ENCODE results near the gene ITPKC.
A peak's percentile ranks its signal among the peaks of the same experiment; 100 is the strongest.
"Not testable (repeated sequence)": the region's sequence is repeated elsewhere in the genome, so short reads cannot be mapped to it uniquely, and the experiment has no call there.

The ITPKC gene

DNA sequence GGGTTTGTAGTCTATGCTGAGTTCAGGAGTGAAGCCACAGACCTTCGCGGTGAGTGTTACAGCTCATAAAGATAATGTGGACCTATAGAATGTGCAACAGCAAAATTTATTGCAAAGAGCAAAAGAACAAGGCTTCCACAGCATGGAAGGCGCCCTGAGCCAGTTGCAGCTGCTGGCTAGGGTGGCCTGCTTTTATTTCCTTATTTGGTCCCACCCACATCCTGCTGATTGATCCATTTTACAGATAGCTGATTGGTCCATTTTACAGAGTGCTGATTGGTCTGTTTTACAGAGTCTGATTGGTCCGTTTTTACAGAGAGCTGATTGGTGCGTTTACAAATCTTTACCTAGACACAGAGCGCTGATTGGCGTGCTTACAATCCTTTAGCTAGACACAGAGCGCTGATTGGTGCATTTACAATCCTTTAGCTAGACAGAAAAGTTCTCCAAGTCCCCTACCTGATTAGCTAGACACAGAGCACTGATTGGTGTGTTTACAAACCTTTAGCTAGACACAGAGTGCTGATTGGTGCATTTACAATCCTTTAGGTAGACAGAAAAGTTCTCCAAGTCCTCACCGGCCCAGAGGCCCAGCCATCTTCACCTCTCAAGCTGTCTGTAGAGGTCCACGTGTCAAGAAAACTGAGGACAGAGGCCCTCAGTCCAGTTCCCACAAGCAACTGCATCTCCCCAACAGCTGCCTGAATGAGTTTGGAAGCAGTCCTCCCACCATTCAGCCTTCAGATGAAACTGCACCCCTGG, 54.4 kb downstream of the ITPKC start:
- DNase-seq: not testable (repeated sequence)

DNA sequence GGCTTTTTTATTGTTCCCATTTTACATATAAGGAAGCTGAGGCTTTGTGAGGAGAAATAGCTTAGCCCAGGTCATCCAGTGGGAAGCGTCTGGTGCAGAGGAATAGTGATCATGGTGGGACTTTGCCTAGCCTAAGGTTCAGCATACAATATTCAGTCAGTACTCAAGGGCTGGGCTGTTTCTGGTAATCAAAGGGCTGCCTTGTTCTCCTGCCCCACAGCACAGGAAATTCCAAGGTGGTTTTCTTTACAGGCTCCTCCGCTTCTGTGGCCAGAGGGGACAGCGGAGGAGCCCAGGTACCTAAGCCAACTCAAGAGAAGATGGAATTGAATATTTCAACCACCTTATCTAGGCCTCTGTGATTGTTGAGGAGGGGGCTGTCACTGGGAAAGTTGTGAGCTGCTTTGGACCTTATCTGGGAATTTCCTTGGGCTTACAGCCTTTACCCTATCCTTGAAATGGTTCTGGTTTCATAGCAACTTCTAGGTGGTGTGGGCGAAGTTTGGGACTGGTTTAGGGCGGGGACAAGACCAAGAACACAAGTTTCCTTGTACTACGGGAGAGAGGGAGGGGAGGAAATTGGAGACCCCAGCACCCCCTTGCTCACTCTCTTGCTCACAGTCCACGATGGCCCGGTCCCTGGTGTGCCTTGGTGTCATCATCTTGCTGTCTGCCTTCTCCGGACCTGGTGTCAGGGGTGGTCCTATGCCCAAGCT, 58.2 kb downstream of the ITPKC start, which contains the start of gene MIA:
TSS of gene MIA (plus strand) at position 606 of the 716 bp plus-strand sequence. CDS start at position 628, 22 bp downstream.
- DNase-seq: no peak

DNA sequence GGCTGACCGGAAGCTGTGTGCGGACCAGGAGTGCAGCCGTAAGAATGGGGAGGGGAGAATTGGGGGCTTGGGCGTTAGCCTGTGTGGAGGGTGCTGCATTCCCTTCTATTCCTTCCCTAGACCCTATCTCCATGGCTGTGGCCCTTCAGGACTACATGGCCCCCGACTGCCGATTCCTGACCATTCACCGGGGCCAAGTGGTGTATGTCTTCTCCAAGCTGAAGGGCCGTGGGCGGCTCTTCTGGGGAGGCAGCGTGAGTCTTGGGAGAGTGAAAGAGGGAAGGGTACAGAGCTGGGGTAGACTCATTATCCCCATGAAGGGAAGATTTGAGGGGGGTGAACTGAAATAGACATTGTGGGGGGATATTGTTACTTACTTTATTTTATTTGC, 58.7 kb downstream of the ITPKC start:
- no peak for DNase-seq

DNA sequence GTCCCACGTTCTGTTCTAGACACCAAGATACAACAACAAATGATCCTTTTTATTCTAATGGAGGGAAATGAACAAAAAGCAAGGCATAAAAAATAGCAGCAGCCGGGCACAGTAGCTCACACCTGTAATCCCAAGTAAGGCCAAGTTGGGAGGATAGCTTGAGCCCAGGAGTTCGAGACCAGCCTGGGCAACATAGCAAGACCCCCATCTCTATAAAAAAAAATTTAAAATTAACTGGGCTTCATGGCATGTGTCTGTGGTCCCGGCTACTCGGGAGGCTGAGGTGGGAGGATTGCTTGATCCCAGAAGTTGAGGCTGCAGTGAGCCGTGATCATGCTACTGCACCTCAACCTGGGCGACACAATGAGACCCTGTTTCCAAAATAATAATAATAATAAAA, 59.5 kb downstream of the ITPKC start:
- DNase-seq: no peak

DNA sequence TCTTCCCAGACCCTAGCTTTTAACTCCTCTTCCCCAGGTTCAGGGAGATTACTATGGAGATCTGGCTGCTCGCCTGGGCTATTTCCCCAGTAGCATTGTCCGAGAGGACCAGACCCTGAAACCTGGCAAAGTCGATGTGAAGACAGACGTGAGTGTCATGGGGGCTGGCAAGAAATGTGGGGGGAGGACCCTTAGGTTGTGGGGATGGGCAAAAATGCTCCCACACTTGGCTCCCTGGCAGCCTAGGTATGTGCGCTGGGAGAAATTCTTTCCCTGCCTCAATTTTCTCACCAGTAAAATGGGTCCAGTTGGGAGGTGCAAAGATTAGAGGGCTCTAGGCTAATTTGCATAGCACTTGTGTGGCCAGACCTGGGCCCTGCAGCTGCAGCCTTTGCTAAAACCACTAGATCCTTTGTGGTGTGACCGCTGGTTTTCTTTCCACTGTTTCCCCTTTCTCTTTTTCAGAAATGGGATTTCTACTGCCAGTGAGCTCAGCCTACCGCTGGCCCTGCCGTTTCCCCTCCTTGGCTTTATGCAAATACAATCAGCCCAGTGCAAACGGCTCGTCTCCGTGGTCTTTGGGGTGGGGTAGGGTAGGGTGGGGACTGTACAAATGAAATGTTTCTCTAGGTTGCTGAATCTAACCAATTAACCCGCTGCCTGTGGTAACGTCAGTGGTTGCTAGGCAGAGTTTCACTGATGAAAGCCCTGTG, 60.2 kb downstream of the ITPKC start:
- DNase-seq: peak; percentile 88 to 92

DNA sequence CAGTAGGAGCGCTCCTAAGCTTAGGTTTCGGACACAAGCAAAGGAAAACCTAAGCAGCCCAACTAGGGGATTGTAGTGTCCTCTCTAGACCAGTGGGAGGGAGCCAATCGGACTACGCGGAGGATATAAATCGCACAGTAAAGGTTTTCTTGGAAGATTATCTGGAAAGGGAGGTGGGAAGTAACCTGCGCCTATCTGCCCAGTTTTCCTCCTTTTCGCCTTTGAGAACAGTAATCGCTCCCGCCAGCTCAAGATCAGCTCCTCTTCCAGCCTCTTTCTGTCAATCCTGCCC, 60.7 kb downstream of the ITPKC start:
- no peak for DNase-seq

DNA sequence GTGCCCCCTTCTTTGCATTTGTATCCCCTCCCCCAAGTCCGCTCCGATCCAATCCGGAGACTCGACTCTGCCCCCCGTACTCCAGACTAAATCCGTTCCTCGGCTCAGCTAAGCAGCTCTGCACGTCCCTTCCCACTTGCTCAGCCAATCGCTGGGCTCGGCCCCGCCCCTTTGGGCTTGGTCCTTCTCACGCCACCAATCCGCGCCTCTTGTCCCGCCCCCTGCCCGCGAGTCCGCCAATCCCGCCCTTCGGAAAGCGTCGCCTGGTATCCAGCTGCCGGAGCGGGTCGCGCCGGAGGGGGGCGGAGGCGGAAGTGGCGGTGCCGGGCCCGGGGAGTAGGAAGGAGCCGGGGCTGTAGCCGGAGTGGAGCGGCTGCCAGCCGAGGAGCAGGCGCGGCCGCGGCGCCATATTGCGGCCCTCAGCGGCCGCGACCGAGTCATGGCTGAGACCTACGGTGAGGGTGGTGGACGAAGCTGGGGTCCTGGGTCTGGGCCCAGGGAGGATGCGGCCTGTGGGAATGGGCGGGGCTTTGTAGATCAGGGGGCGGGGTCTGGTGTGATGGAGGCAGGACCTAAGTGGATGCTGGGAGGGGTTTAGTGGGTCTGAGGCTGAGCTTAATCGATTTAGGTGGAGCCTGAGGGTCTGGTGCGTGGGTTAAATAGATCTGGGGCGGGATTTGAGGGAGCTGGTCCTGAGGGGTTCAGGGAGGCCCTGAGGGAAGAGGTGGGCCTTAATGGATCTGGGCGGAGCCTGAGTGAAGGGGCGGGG, 61.2 kb downstream of the ITPKC start, which contains the start of gene RAB4B:
TSS of gene RAB4B (plus strand) at position 311 of the 769 bp plus-strand sequence. CDS start at position 440, 129 bp downstream.
- peak; percentile 99 for DNase-seq

DNA sequence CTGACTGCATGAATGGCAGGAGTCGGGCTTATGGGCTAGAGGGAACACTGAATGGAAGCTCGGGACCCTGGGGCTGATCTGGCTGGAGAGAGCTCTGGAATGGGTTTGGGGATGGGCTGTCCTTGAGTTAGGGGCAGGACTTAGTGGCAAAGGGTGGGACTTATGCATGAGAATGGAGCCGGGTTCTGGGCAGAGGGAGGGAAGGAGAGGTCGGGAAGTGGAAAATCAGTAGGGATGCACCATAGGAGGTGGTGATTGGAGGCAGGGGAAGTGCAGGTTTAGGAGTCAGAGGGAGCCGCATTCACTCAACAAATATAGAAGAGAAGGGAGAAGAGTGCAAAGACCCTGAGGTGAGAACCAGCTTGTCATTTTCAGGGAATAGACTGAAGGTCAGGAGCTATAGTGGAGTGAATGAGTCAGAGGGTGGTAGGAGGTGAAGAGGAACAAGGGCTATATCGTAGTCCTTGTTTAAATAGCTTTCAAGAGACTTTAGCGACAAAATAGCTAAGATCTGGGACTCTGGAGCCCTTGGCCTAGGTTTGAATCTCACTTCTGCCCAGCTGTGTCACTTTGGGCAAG, 61.9 kb downstream of the ITPKC start:
- no peak for DNase-seq

DNA sequence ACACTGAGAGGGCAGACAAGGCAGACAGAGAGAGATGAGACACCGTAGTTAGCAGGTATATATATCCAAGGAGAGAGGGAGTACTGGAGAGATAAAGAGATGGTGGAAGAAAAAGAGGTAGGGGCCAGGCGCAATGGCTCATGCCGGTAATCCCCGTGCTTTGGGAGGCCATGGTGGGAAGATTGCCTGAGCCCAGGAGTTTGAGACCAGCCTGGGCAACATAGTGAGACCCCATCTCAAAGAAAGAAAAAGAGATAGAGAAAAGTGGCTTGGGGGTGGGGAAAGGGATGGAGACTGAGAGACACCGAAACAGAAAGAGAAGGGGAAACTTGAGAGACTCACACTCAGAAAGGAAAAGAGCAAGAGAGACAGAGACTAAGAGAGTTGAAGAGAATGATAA, 63.7 kb downstream of the ITPKC start:
- no peak for DNase-seq

DNA sequence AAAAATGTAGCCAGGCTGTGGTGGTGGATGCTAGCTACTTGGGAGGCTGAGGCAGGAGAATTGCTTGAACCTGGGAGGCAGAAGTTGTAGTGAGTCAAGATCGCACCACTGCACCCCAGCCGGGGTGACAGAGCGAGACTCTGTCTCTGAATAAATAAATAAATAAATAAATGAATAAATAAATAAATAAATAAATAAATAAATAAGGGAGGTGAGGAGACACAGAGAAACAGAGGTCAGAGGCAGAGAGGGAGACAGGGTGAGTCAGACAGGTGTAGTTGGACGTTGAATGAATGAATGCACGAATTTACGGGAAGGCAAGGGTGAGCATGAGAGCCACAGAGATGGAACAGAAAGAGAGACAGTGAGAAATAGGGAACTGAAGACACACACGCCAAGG, 64.2 kb downstream of the ITPKC start:
- no peak for DNase-seq

DNA sequence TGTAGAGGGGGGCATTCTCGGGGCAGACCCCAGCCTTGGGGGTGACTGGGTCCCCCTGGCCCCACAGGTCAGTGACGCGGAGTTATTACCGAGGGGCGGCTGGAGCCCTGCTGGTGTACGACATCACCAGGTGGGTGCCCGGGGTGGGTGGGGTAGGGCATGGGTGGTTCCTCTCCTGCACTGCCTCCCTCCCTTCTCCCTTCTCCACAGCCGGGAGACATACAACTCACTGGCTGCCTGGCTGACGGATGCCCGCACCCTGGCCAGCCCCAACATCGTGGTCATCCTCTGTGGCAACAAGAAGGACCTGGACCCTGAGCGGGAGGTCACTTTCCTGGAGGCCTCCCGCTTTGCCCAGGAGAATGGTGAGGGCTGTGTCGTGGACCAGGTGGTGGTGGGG, 66.8 kb downstream of the ITPKC start:
- no peak for DNase-seq

DNA sequence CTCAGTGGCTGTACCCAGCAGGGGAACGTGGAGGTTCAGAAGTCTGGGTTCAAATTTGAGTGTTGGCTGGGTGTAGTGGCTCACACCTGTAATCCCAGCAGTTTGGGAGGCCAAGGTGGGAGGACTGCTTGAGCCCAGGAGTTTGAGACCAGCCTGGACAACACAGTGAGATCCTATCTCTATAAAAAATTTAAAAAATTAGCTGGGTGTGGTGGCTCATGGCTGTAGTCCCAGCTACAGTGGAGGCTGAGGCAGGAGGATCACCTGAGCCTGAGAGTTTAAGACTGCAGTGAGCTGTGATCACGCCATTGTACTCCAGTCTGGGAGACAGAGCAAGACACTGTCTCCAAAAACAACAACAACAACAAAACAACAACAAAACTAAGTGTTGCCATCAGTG, 67.2 kb downstream of the ITPKC start:
- not testable (repeated sequence) for DNase-seq

DNA sequence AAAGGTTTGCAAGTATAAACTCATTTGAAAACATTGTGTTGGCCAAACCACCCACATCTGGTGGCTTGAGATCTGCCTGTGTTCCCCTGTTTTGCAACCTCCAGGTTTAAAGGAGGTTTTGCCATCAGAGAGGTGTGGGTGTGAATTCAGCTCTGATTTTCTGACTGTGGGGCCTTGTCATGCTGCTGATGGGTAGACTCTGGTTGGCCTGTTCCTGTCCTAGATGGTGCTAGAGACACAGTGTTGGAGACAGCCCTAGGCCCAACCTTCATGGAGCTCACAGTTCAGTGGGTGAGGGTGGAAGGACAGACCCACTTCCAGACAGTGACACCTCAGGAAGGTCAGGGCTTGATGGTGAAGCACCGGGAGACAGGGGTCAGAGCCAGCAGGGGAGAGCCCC, 68.6 kb downstream of the ITPKC start:
- DNase-seq: no peak

DNA sequence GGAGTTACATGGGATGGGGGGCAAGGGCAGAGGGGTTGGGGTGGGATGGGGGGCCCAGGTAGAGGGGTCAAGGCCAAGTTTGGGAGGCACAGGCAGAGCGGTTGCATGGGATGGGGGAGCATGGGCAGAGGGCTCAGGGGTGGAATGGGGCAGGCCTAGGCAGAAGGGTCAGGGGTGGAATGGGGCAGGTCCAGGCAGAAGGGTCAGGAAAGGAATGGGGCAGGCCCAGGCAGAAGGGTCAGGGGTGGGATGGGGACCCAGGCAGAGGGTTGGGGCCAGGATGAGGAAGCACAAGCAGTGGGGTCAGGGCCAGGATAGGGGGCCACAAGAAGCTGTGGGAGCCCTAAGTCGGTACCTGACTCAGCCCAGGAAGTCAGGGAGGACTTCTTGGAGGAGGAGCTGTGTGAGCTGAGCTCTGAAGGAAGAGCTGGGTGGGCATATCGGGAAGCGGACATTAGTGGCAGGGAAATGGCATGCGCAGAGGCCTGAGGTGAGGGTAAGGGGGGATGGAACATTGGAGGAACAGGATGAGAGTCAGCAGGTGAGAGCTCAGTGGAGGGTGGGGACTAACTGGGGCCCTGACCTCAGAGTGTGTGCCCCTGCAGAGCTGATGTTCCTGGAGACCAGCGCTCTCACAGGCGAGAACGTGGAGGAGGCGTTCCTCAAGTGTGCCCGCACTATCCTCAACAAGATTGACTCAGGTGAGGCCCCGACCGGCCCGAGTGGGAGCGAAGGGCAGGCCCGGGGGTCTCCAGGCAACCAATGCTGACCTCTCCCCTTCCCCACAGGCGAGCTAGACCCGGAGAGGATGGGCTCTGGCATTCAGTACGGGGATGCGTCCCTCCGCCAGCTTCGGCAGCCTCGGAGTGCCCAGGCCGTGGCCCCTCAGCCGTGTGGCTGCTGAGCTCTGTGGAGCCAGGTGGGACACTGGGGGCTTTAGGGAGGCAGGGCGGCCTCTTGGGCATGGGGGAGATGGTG, 69.4 kb downstream of the ITPKC start:
- DNase-seq: no peak
